Measurements from ENCODE around the gene RND2. TPM values are rescaled to one million over a fixed set of nuclear protein-coding genes. Genes with fewer than 3 reads are reported as not detected.

The RND2 gene
- total and polyA plus RNA-seq, 2 of the 13 experiments (the other 11 are each of a cell fraction or from before 2014, with no cell fraction given) = 0.05 to 0.11 TPM

- no peak for DNase-seq (ENCODE audit: low spot score)
- no peak overlapping the region for H3K4me2 ChIP-seq (ENCODE audit: low read depth, low read length)
- no peak overlapping the region for H3K27ac ChIP-seq (ENCODE audit: extremely low read length, insufficient read depth, low read length)
- H2AFZ ChIP-seq (ENCODE audit: low read length) = no peak overlapping the region
- no peaks in the 10 kb centered on the region for H4K20me1 ChIP-seq (ENCODE audit: insufficient read depth, low read length)
- no peaks in the 10 kb centered on the region for H3K36me3 ChIP-seq (replicated peaks in 1 of 2; ENCODE audit: control insufficient read depth in 1 of 2, insufficient read depth in 2 of 2, low read length in 2 of 2)
- no TSS peak for BruUV-seq (replicated peaks)
- H3K4me3 ChIP-seq (replicated peaks in 1 of 3; ENCODE audit: insufficient read depth in 1 of 3, low read depth in 2 of 3, low read length in 3 of 3) = no peak overlapping the region
- peaks cover 54% of the 10 kb centered on the region for H3K4me1 ChIP-seq (ENCODE audit: insufficient read depth, low read length)
- no peak for TF ChIP-seq ZMAT5 (CRISPR knock-in tag; IDR thresholded peaks at IDR 0.05; ENCODE audit: borderline replicate concordance, low read depth)
- no peak for TF ChIP-seq ZNF225 (CRISPR knock-in tag; IDR thresholded peaks at IDR 0.05)
- TF ChIP-seq ZMYM2 (CRISPR knock-in tag; IDR thresholded peaks at IDR 0.05) = no peak
- TF ChIP-seq ONECUT2 (CRISPR knock-in tag; IDR thresholded peaks at IDR 0.05) = no peak
- no peak for TF ChIP-seq PLRG1 (conservative IDR thresholded peaks at IDR 0.05)
- no peak for TF ChIP-seq TAF15 (IDR thresholded peaks at IDR 0.05; ENCODE audit: low read depth, low read length, poor library complexity, severe bottlenecking)
- TF ChIP-seq IRF1 (CRISPR knock-in tag; IDR thresholded peaks at IDR 0.05; ENCODE audit: low read depth) = no peak
- no peak for TF ChIP-seq ZSCAN29 (CRISPR knock-in tag; conservative IDR thresholded peaks at IDR 0.05)
- TF ChIP-seq ELF4 (CRISPR knock-in tag; IDR thresholded peaks at IDR 0.05; ENCODE audit: borderline replicate concordance) = no peak
- TF ChIP-seq ELF3 (CRISPR knock-in tag; IDR thresholded peaks at IDR 0.05) = no peak
- TF ChIP-seq PHF20 (CRISPR knock-in tag; IDR thresholded peaks at IDR 0.05) = no peak
- no peak for TF ChIP-seq ZBTB7A (CRISPR knock-in tag; IDR thresholded peaks at IDR 0.05)
- no peak for TF ChIP-seq SOX5 (CRISPR knock-in tag; IDR thresholded peaks at IDR 0.05; ENCODE audit: borderline replicate concordance)
- no peak for TF ChIP-seq ZNF451 (CRISPR knock-in tag; IDR thresholded peaks at IDR 0.05)
- no peak for TF ChIP-seq ZSCAN21 (CRISPR knock-in tag; IDR thresholded peaks at IDR 0.05; ENCODE audit: borderline replicate concordance)
- intact Hi-C loops (cut with micrococcal nuclease; ENCODE audit: unreplicated experiment) = no loop called here
- ChIA-PET CTCF (ENCODE audit: low intra/inter-chr PET ratio, low total read pairs) (no interaction called here), POLR2A (interaction anchor here (1.4 to 3.6 kb wide), 5 partner anchors 15 to 185 kb away, joined by 3 to 16 read pairs (median 5); partner anchors contain the start of genes RPL27 and TMEM106A)
- 74% methylated on average over 5 of the region's 5 CpGs for WGBS (ENCODE audit: low lambda C conversion rate)
- FAIRE-seq = no peak
- peaks cover 1% of the 10 kb centered on the region for H3K79me2 ChIP-seq (ENCODE audit: insufficient read depth, low read length)
- in situ Hi-C loops (cut with HindIII; ENCODE audit: extremely low pct_ligation_motif_present, low pct_unique_long_range_greater_than_20kb) = no loop called here
- no peak overlapping the region for H3K9ac ChIP-seq (ENCODE audit: insufficient read depth, low read depth, low read length)
- no peaks in the 10 kb centered on the region; a peak in 1 of 5 replicates for H3K27me3 ChIP-seq (ENCODE audit: control insufficient read depth in 1 of 2, insufficient read depth in 2 of 2, low read length in 2 of 2)
- ATAC-seq = no peak
- no peaks in the 10 kb centered on the region for H3K9me3 ChIP-seq (ENCODE audit: low read length)
Measured at GRCh38 chr17:43026595-43026994, 1.6 kb downstream of the RND2 start.

Measured in HepG2 (cell line).